ENCODE results near the gene SERINC3. TPM values are rescaled to one million over a fixed set of nuclear protein-coding genes. Genes with fewer than 3 reads are reported as not detected.
"Not testable (repeated sequence)": the region's sequence is repeated elsewhere in the genome, so short reads cannot be mapped to it uniquely, and the experiment has no call there.

SERINC3 gene
- total RNA-seq, 5 donors from 2014 or later (not counting 1 experiment from before 2014, with no cell fraction given): 60.5 to 83.0 (median 78.4) TPM

DNA sequence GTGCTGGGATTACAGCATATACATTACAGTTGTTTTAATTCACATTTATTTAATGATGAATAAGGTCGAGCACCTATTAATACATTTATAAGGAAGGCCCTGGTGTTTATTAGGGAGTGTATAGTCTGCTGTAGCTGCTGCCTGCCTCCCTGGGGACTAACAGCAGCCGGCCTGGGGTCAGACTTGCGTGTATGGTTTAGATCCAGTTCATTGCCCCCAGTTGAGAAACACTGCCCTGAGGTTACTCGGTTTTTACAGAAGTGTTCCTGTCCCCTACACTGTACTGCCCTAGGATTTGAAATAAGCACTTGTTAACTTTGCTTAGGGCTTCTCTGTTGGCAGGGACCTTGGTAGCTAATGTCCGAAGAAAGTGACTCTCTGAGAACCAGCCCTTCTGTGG lies 42.2 kb downstream of the SERINC3 start:
- H3K9me3 ChIP-seq: no peaks in the 10 kb centered on the region
- peaks cover 29 to 34% (median 29%) of the 10 kb centered on the region in 3 donors for H3K4me1 Mint-ChIP-seq
- no peak overlapping the region for H3K27ac Mint-ChIP-seq
- no peak overlapping the region for H3K27ac ChIP-seq (ENCODE audit: low read length)
- no peaks in the 10 kb centered on the region for H3K27me3 ChIP-seq (replicated peaks in 1 of 2; ENCODE audit: control insufficient read depth in 2 of 2, extremely low read depth in 1 of 2, insufficient read depth in 2 of 2, low read length in 1 of 2)
- no peaks in the 10 kb centered on the region for H3K9me3 Mint-ChIP-seq
- ChIA-PET POLR2A (interaction anchor here (0.5 to 0.7 kb wide), 3 partner anchors 39 to 550 kb away, joined by 3 to 6 read pairs (median 3); no protein-coding TSS in a partner anchor), CTCF (no interaction called here)
- no peaks in the 10 kb centered on the region for H3K27me3 Mint-ChIP-seq
- H3K4me3 ChIP-seq (ENCODE audit: control insufficient read depth in 1 of 2, extremely low read depth in 1 of 2, low read length in 1 of 2): no peak overlapping the region
- peaks cover 36% of the 10 kb centered on the region for H3K36me3 Mint-ChIP-seq
- ATAC-seq (replicated peaks in 1 of 4): no peak
- peaks cover 7 to 24% of the 10 kb centered on the region in 2 experiments for H3K4me1 ChIP-seq (ENCODE audit: control insufficient read depth in 1 of 2, extremely low read depth in 1 of 2, insufficient read depth in 2 of 2, low read length in 2 of 2)
- H3K36me3 ChIP-seq (ENCODE audit: control insufficient read depth in 2 of 2, extremely low read depth in 1 of 2, insufficient read depth in 1 of 2, low read length in 1 of 2): peaks cover 9 to 38% of the 10 kb centered on the region in 2 donors
- H3K4me3 Mint-ChIP-seq: no peak overlapping the region
- DNase-seq: no peak
- 87% methylated on average over 4 of the region's 5 CpGs for whole genome bisulfite sequencing (ENCODE audit: insufficient coverage)

DNA sequence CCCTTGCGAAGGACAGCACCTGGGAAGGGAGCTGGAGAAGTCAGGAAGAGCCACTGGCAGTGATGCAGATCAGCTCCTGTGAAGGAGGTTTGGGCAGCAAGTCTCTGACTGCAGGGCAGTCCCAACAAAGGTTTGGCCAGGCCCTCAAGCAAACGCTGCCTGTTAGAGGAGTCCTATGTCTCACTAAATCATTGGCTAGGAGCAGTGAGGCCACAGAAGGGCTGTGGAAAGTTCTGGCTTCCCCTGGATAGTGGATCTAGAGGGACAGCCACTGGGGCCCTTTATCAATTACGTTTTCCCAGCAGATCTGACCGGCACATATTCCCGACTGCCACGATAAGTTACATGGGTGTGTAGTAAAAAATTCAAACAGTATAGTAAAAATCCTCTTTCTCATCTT lies 43.7 kb downstream of the SERINC3 start:
- POLR2A ChIA-PET: interaction anchor here in 1 of 2 donors (0.8 kb wide), 1 partner anchor 42 kb away, joined by 3 read pairs; no protein-coding TSS in a partner anchor
- Mint-ChIP-seq H3K4me3 (no peak overlapping the region), H3K36me3 (peaks cover 25% of the 10 kb centered on the region), H3K9me3 (no peaks in the 10 kb centered on the region), H3K27ac (peak overlapping the region in 1 of 2 donors; percentile 66), H3K4me1 (peaks cover 29 to 34% (median 29%) of the 10 kb centered on the region in 3 donors), H3K27me3 (no peaks in the 10 kb centered on the region)
- no peak for DNase-seq
- Histone ChIP-seq H3K27me3 (replicated peaks in 1 of 2; ENCODE audit: control insufficient read depth in 2 of 2, extremely low read depth in 1 of 2, insufficient read depth in 2 of 2, low read length in 1 of 2) (no peaks in the 10 kb centered on the region), H3K4me3 (ENCODE audit: control insufficient read depth in 1 of 2, extremely low read depth in 1 of 2, low read length in 1 of 2) (no peak overlapping the region), H3K9me3 (no peaks in the 10 kb centered on the region), H3K36me3 (ENCODE audit: control insufficient read depth in 2 of 2, extremely low read depth in 1 of 2, insufficient read depth in 1 of 2, low read length in 1 of 2) (peaks cover 9 to 24% of the 10 kb centered on the region in 2 donors), H3K4me1 (ENCODE audit: control insufficient read depth in 1 of 2, extremely low read depth in 1 of 2, insufficient read depth in 2 of 2, low read length in 2 of 2) (peaks cover 7 to 24% of the 10 kb centered on the region in 2 experiments), H3K27ac (ENCODE audit: low read length) (no peak overlapping the region)
- CTCF ChIA-PET: no interaction called here
- ATAC-seq (replicated peaks in 1 of 4): no peak
- WGBS (ENCODE audit: insufficient coverage): 100% methylated on average over 1 of the region's 6 CpGs

DNA sequence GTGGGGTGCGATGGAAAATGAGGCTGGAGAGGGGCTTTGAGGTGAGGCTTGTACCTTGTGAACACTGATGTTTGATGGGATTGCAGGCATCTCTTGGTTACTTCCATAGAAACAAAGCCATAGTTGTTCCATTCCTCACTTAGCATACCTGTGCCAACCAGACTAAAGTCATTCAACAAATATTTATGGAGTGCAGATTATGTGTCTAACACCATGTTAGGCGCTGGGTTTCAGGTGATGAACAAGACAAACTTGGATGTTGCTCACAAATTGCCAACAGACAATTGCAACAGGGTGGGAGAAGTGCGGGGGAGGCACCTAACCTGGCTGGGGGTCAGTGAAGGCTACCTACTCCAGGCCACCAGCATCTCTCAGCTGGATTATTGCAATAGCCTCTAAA lies 44.7 kb downstream of the SERINC3 start:
- DNase-seq (no peak), ATAC-seq (replicated peaks in 1 of 4) (no peak)
- no peaks in the 10 kb centered on the region for H3K9me3 ChIP-seq
- Mint-ChIP-seq H3K4me3 (peak overlapping the region; percentile 91 to 92 (median 91)), H3K27ac (peak overlapping the region; percentile 94 to 95), H3K4me1 (peaks cover 29 to 34% (median 29%) of the 10 kb centered on the region in 3 donors), H3K9me3 (no peaks in the 10 kb centered on the region), H3K27me3 (no peaks in the 10 kb centered on the region), H3K36me3 (peaks cover 18% of the 10 kb centered on the region)
- no peak overlapping the region for H3K4me3 ChIP-seq (ENCODE audit: control insufficient read depth in 1 of 2, extremely low read depth in 1 of 2, low read length in 1 of 2)
- peaks cover 7 to 21% of the 10 kb centered on the region in 2 donors for H3K36me3 ChIP-seq (ENCODE audit: control insufficient read depth in 2 of 2, extremely low read depth in 1 of 2, insufficient read depth in 1 of 2, low read length in 1 of 2)
- H3K27ac ChIP-seq (ENCODE audit: low read length): peak overlapping the region; percentile 96
- CTCF ChIA-PET: no interaction called here
- H3K27me3 ChIP-seq (replicated peaks in 1 of 2; ENCODE audit: control insufficient read depth in 2 of 2, extremely low read depth in 1 of 2, insufficient read depth in 2 of 2, low read length in 1 of 2): no peaks in the 10 kb centered on the region
- POLR2A ChIA-PET: interaction anchor here in 1 of 2 donors (0.8 kb wide), 1 partner anchor 43 kb away, joined by 3 read pairs; no protein-coding TSS in a partner anchor
- 100% methylated on average over 1 of the region's 3 CpGs for WGBS (ENCODE audit: insufficient coverage)
- peaks cover 7 to 24% of the 10 kb centered on the region in 2 experiments for H3K4me1 ChIP-seq (ENCODE audit: control insufficient read depth in 1 of 2, extremely low read depth in 1 of 2, insufficient read depth in 2 of 2, low read length in 2 of 2)

DNA sequence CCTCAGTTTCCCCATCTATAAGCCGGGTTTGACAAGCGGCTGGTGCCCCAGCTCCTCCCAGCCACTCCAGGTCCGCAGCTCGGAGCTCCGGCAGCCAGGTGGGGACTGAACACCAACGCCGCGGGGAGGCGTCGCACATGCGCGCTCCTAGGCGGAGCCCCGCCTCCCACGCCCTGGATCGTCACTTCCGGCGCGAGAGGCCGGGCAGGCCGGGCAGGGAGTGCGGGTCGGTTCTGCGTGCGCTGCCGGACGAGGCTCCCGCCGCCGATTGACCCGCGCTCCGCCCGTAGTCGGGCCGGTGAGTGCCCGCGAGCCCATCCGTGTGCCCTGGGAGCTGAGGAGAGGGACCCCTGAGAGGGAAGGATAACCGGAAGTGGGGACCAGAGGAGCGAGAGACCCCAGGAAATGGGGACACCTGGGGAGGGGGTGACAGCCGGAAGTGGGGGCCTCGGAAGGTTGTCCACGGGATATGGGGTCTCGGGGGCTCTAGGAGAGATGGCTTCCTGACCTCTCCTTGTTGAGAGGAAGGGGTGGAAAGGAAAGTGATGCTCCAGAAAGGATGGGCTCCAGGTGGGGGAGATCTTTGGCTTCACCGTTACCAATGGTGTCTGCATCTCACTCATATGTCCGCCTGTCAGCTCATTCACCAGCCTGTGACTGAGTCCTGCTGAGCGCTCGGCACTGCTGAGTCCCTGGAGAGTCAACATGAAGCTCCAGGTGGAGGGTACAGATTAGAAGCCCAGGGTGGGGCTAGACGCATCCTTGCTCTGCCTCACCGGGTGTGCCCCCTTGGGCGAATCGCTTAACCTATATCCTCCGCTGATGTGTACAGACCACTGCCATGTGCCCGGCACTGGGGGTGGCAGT lies 45.9 kb downstream of the SERINC3 start, which contains the start of gene TTPAL:
Gene TTPAL, plus strand, starts transcription at position 181 of the 867 bp plus-strand sequence. CDS start 4,126 bp downstream, outside the sequence.
- H3K4me1 ChIP-seq (ENCODE audit: control insufficient read depth in 1 of 2, extremely low read depth in 1 of 2, insufficient read depth in 2 of 2, low read length in 2 of 2): peaks cover 7 to 24% of the 10 kb centered on the region in 2 experiments
- H3K36me3 Mint-ChIP-seq: peaks cover 8% of the 10 kb centered on the region
- peak within 1 kb of the TSS; percentile 91 to 92 (median 91) for H3K4me3 Mint-ChIP-seq
- no peaks in the 10 kb centered on the region for H3K27me3 Mint-ChIP-seq
- H3K9me3 ChIP-seq: no peaks in the 10 kb centered on the region
- peak within 1 kb of the TSS; percentile 96 for H3K27ac ChIP-seq (ENCODE audit: low read length)
- CTCF ChIA-PET: interaction anchor here (0.6 to 1.5 kb wide), 4 partner anchors 12 to 260 kb away, joined by 3 to 9 read pairs (median 4); no protein-coding TSS in a partner anchor
- 4% methylated on average over 54 of the region's 55 CpGs for WGBS (ENCODE audit: insufficient coverage)
- H3K36me3 ChIP-seq (ENCODE audit: control insufficient read depth in 2 of 2, extremely low read depth in 1 of 2, insufficient read depth in 1 of 2, low read length in 1 of 2): peaks cover 2 to 10% of the 10 kb centered on the region in 2 donors
- H3K27ac Mint-ChIP-seq: peak within 1 kb of the TSS; percentile 94 to 95
- POLR2A ChIA-PET: interaction anchor here in 1 of 2 donors (0.9 kb wide), 1 partner anchor 134 kb away, joined by 3 read pairs; no protein-coding TSS in a partner anchor
- peak; percentile 73 to 94 (median 85) for DNase-seq
- peak within 1 kb of the TSS; percentile 80 to 95 for H3K4me3 ChIP-seq (ENCODE audit: control insufficient read depth in 1 of 2, extremely low read depth in 1 of 2, low read length in 1 of 2)
- H3K4me1 Mint-ChIP-seq: peaks cover 27 to 34% (median 29%) of the 10 kb centered on the region in 3 donors
- H3K9me3 Mint-ChIP-seq: no peaks in the 10 kb centered on the region
- peak; percentile 98 to 99 (median 98) for ATAC-seq (replicated peaks in 1 of 4)
- H3K27me3 ChIP-seq (replicated peaks in 1 of 2; ENCODE audit: control insufficient read depth in 2 of 2, extremely low read depth in 1 of 2, insufficient read depth in 2 of 2, low read length in 1 of 2): no peaks in the 10 kb centered on the region

DNA sequence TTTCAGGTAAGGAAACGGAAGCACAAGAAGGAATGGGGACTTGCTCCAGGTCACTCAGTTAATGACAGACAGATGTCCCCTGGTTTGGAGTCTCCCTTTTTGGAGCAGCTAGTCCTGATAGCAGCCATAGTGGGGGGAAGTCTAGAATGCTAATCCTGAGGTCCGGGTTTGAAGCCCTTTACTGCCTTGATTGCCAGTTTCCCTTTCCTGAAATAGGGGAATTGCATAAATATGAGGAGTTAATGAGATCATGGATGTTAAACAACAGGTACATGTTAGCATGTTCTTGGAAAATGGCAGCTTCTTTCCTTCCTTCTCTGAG lies 46.5 kb downstream of the SERINC3 start:
- no peak for ATAC-seq (replicated peaks in 1 of 4)
- H3K4me3 ChIP-seq (ENCODE audit: control insufficient read depth in 1 of 2, extremely low read depth in 1 of 2, low read length in 1 of 2): peak overlapping the region; percentile 80 to 95

DNA sequence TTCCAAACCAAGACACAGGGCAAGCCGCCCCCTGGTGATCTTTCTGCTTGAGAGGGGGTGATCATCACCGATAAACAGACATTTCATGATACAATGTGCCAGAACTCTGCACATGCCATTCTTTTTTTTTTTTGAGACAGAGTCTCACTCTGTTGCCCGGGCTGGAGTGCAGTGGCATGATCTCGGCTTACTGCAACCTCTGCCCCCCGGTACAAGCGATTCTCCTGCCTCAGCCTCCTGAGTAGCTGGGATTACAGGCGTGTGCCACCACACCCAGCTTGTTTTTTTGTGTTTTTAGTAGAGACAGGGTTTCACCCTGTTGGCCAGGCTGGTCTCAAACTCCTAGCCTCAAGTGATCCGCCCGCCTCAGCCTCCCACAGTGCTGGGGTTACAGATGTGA lies 49.6 kb downstream of the SERINC3 start:
- not testable (repeated sequence) for H3K27ac ChIP-seq (ENCODE audit: low read length); H3K4me3 ChIP-seq (ENCODE audit: control insufficient read depth in 1 of 2, extremely low read depth in 1 of 2, low read length in 1 of 2); DNase-seq; ATAC-seq (replicated peaks in 1 of 4); H3K36me3 ChIP-seq (ENCODE audit: control insufficient read depth in 2 of 2, extremely low read depth in 1 of 2, insufficient read depth in 1 of 2, low read length in 1 of 2); H3K9me3 ChIP-seq; H3K36me3 Mint-ChIP-seq; H3K9me3 Mint-ChIP-seq; H3K27ac Mint-ChIP-seq; H3K4me3 Mint-ChIP-seq; H3K27me3 Mint-ChIP-seq; H3K27me3 ChIP-seq (replicated peaks in 1 of 2; ENCODE audit: control insufficient read depth in 2 of 2, extremely low read depth in 1 of 2, insufficient read depth in 2 of 2, low read length in 1 of 2)
- ChIA-PET CTCF (interaction anchor here (0.5 to 0.6 kb wide), 2 partner anchors 110 to 133 kb away, joined by 3 to 5 read pairs; no protein-coding TSS in a partner anchor), POLR2A (interaction anchor here in 1 of 2 donors (0.6 kb wide), 1 partner anchor 70 kb away, joined by 3 read pairs; no protein-coding TSS in a partner anchor)
- peaks cover 22 to 26% (median 22%) of the 10 kb centered on the region in 3 donors for H3K4me1 Mint-ChIP-seq
- H3K4me1 ChIP-seq (ENCODE audit: control insufficient read depth in 1 of 2, extremely low read depth in 1 of 2, insufficient read depth in 2 of 2, low read length in 2 of 2): peaks cover 7 to 23% of the 10 kb centered on the region in 2 experiments
- 88% methylated on average over 7 of the region's 9 CpGs for WGBS (ENCODE audit: insufficient coverage)

More for the DNA sequence above, 46.5 kb downstream of the SERINC3 start:
- Mint-ChIP-seq H3K27ac (peak overlapping the region; percentile 94 to 95), H3K4me3 (peak overlapping the region; percentile 91 to 92 (median 91)), H3K4me1 (peaks cover 25 to 29% (median 28%) of the 10 kb centered on the region in 3 donors), H3K9me3 (no peaks in the 10 kb centered on the region), H3K36me3 (peaks cover 2% of the 10 kb centered on the region), H3K27me3 (no peaks in the 10 kb centered on the region)
- Histone ChIP-seq H3K27me3 (replicated peaks in 1 of 2; ENCODE audit: control insufficient read depth in 2 of 2, extremely low read depth in 1 of 2, insufficient read depth in 2 of 2, low read length in 1 of 2) (no peaks in the 10 kb centered on the region), H3K4me1 (ENCODE audit: control insufficient read depth in 1 of 2, extremely low read depth in 1 of 2, insufficient read depth in 2 of 2, low read length in 2 of 2) (peaks cover 7 to 24% of the 10 kb centered on the region in 2 experiments), H3K36me3 (ENCODE audit: control insufficient read depth in 2 of 2, extremely low read depth in 1 of 2, insufficient read depth in 1 of 2, low read length in 1 of 2) (peaks cover 0 to 5% of the 10 kb centered on the region in 2 donors), H3K9me3 (no peaks in the 10 kb centered on the region), H3K27ac (ENCODE audit: low read length) (peak overlapping the region; percentile 96)
- ChIA-PET CTCF (interaction anchor here (0.6 to 1.5 kb wide), 4 partner anchors 12 to 259 kb away, joined by 3 to 9 read pairs (median 4); no protein-coding TSS in a partner anchor), POLR2A (interaction anchor here in 1 of 2 donors (0.9 kb wide), 1 partner anchor 135 kb away, joined by 3 read pairs; no protein-coding TSS in a partner anchor)
- no peak for DNase-seq
- WGBS (ENCODE audit: insufficient coverage): 42% methylated on average over 2 of the region's 2 CpGs

Data from T-cell (primary cell).